Suprapubic skin (tissue), 4 donors: ENCODE results near the gene NPFF. TPM values are rescaled to one million over a fixed set of nuclear protein-coding genes. Genes with fewer than 3 reads are reported as not detected.
A peak's percentile ranks its signal among the peaks of the same experiment; 100 is the strongest.

Experiments
- DNase-seq, 2 donors: peaks; one replicate each; pipeline ENCODE4 v3.0.0-alpha.2; 2019; ENCODE audit warnings: low spot score in 2 of 2
- H3K27ac ChIP-seq: fragments of 200-600 bp; sonication (generic); one replicate; pipeline ENCODE4 v1.5.1; 2019
- H3K27me3 ChIP-seq: fragments of 200-600 bp; sonication (generic); one replicate; pipeline ENCODE4 v1.5.1; 2019
- H3K36me3 ChIP-seq: fragments of 200-600 bp; sonication (generic); one replicate; pipeline ENCODE4 v1.5.1; 2019
- H3K4me1 ChIP-seq: fragments of 200-600 bp; sonication (generic); one replicate; pipeline ENCODE4 v1.5.1; 2019
- H3K4me3 ChIP-seq: fragments of 200-600 bp; sonication (generic); one replicate; pipeline ENCODE4 v1.5.1; 2019; ENCODE audit warnings: mild to moderate bottlenecking
- H3K9me3 ChIP-seq: fragments of 200-600 bp; sonication (generic); one replicate; pipeline ENCODE4 v1.5.1; 2019
- EP300 ChIP-seq: sonication (generic); formaldehyde crosslinking; IDR thresholded peaks from one replicate; pipeline ENCODE4 v1.6.1; 2017; ENCODE audit warnings: antibody characterized with exemption
- POLR2A ChIP-seq, 2 donors: fragments of 450-650 bp; IDR thresholded peaks; one replicate each; pipeline ENCODE4 v1.6.1; 2017; ENCODE audit warnings: antibody characterized with exemption in 2 of 2, mild to moderate bottlenecking in 2 of 2, moderate library complexity in 2 of 2
- POLR2AphosphoS5 ChIP-seq, 3 donors: sonication (generic); formaldehyde crosslinking; IDR thresholded peaks; one replicate each; pipeline ENCODE4 v1.6.1; 2017; ENCODE audit warnings: antibody characterized with exemption in 3 of 3
- WGBS: methylation state at CpG from one replicate; pipeline ENCODE4 v1.1.5; 2018; 5-methylcytosine and 5-hydroxymethylcytosine counted together
- total RNA-seq, 4 donors: library from RNA; depleted of rRNA; stranded (reverse); fragments of >200 nt; gene quantifications; one replicate each; pipeline ENCODE4 v1.1.0, GENCODE V29; 2016
- TF ChIP-seq, protein P1 (sequence below), 2 donors: fragments of 200-600 bp in 1 of 2; fragments of 450-650 bp in 1 of 2; sonication (generic) in 1 of 2; IDR thresholded peaks; one replicate each; pipeline ENCODE4 v1.5.1; 2016 to 2019; ENCODE audit warnings: antibody characterized with exemption in 2 of 2, mild to moderate bottlenecking in 1 of 2, moderate library complexity in 1 of 2

Gene NPFF
- total RNA-seq, 4 donors from 2014 or later: not detected

- TF ChIP-seq POLR2A (IDR thresholded peaks at IDR 0.05) (no peak), POLR2AphosphoS5 (IDR thresholded peaks at IDR 0.05) (no peak), EP300 (no peak)
- TF ChIP-seq, protein P1, sequence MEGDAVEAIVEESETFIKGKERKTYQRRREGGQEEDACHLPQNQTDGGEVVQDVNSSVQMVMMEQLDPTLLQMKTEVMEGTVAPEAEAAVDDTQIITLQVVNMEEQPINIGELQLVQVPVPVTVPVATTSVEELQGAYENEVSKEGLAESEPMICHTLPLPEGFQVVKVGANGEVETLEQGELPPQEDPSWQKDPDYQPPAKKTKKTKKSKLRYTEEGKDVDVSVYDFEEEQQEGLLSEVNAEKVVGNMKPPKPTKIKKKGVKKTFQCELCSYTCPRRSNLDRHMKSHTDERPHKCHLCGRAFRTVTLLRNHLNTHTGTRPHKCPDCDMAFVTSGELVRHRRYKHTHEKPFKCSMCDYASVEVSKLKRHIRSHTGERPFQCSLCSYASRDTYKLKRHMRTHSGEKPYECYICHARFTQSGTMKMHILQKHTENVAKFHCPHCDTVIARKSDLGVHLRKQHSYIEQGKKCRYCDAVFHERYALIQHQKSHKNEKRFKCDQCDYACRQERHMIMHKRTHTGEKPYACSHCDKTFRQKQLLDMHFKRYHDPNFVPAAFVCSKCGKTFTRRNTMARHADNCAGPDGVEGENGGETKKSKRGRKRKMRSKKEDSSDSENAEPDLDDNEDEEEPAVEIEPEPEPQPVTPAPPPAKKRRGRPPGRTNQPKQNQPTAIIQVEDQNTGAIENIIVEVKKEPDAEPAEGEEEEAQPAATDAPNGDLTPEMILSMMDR (IDR thresholded peaks at IDR 0.05): no peak
- peak overlapping the region; percentile 99 for H3K27ac ChIP-seq
- 83% methylated on average over 2 of the region's 2 CpGs for WGBS
- no peaks in the 10 kb centered on the region for H3K9me3 ChIP-seq
- peaks cover 78% of the 10 kb centered on the region for H3K4me1 ChIP-seq
- no peak for DNase-seq
- H3K4me3 ChIP-seq: peak overlapping the region; percentile 72
- no peaks in the 10 kb centered on the region for H3K36me3 ChIP-seq
- H3K27me3 ChIP-seq: no peaks in the 10 kb centered on the region
Measured at GRCh38 chr12:53498235-53498630, 9.1 kb downstream of the NPFF start.

- TF ChIP-seq POLR2A (IDR thresholded peaks at IDR 0.05): no peak
- TF ChIP-seq POLR2AphosphoS5 (IDR thresholded peaks at IDR 0.05): no peak
- TF ChIP-seq, protein P1 (IDR thresholded peaks at IDR 0.05): no peak
- peak overlapping the region; percentile 60 for H3K27ac ChIP-seq
- no peak for DNase-seq
- H3K36me3 ChIP-seq: no peaks in the 10 kb centered on the region
- H3K9me3 ChIP-seq: no peaks in the 10 kb centered on the region
- peaks cover 79% of the 10 kb centered on the region for H3K4me1 ChIP-seq
- WGBS: 98% methylated on average over 3 of the region's 3 CpGs
- H3K4me3 ChIP-seq: no peak overlapping the region
- no peaks in the 10 kb centered on the region for H3K27me3 ChIP-seq
Measured at GRCh38 chr12:53497461-53497860, 9.8 kb downstream of the NPFF start.

GRCh38 chr12:53496752-53497032 is 10.6 kb downstream of the NPFF start:
- peak overlapping the region; percentile 60 for H3K27ac ChIP-seq
- WGBS: 81% methylated on average over 1 of the region's 1 CpG
- DNase-seq: no peak
- H3K36me3 ChIP-seq: no peaks in the 10 kb centered on the region
- no peaks in the 10 kb centered on the region for H3K27me3 ChIP-seq
- no peaks in the 10 kb centered on the region for H3K9me3 ChIP-seq
- no peak overlapping the region for H3K4me3 ChIP-seq
- H3K4me1 ChIP-seq: peaks cover 75% of the 10 kb centered on the region
- TF ChIP-seq POLR2A (IDR thresholded peaks at IDR 0.05) (no peak), POLR2AphosphoS5 (IDR thresholded peaks at IDR 0.05) (peak in 1 of 3 donors; percentile 11), EP300 (no peak)
- TF ChIP-seq, protein P1 (IDR thresholded peaks at IDR 0.05): no peak

DNA sequence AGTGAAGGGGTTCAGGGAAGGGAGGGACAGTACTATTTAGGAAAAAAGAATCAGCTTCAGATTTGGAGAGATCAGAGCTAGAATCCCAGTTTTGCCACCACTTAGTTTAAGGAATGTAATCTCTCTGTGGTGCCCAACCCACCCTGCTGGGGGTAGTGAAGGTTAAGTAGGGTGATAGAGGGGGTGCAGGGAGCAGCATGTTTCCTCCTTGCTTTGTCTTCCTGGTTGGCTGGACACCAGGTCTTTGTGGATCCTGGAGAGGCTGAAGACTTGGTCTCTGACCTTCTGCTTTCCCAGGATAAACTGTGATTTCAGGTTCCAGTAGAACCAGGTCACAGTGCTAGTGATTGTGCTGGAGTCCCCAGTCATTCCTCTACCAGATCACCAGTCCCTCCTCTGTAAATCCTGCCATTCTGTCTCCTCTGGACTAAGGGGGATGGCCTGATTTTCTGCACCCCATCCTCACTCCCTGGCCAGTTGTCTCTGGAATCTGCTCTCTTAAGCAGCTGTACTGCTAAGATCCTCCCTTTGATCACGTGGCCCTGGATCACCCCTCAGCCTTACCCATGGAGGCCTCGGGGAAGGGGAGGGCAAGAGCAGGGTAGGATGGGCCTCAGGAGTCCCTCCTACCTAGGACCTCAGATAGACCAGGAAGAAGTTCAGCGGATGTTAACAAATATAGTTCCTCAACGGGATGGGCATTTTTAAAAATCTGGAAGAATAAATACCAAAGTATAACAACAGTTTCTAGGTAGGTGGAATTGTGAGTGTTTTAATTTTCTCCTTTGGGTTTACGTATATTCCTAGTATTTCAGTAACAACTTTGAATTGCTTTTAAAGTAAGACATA is 11.2 kb downstream of the NPFF start:
- DNase-seq: peak in 1 of 2 donors; percentile 88
- Histone ChIP-seq H3K4me3 (no peak overlapping the region), H3K27ac (peak overlapping the region; percentile 60), H3K36me3 (no peaks in the 10 kb centered on the region), H3K4me1 (peaks cover 71% of the 10 kb centered on the region), H3K27me3 (no peaks in the 10 kb centered on the region), H3K9me3 (no peaks in the 10 kb centered on the region)
- no peak for TF ChIP-seq POLR2A (IDR thresholded peaks at IDR 0.05)
- TF ChIP-seq POLR2AphosphoS5 (IDR thresholded peaks at IDR 0.05): no peak
- no peak for TF ChIP-seq EP300
- TF ChIP-seq, protein P1 (IDR thresholded peaks at IDR 0.05): no peak
- 36% methylated on average over 5 of the region's 5 CpGs for WGBS

- Histone ChIP-seq H3K4me3 (peak overlapping the region; percentile 66), H3K27ac (peak overlapping the region; percentile 85), H3K4me1 (peaks cover 55% of the 10 kb centered on the region), H3K36me3 (no peaks in the 10 kb centered on the region), H3K9me3 (no peaks in the 10 kb centered on the region), H3K27me3 (no peaks in the 10 kb centered on the region)
- WGBS: 28% methylated on average over 11 of the region's 11 CpGs
- DNase-seq: peak in 1 of 2 donors; percentile 56
- TF ChIP-seq POLR2A (IDR thresholded peaks at IDR 0.05) (no peak), POLR2AphosphoS5 (IDR thresholded peaks at IDR 0.05) (no peak), EP300 (no peak)
- TF ChIP-seq, protein P1 (IDR thresholded peaks at IDR 0.05): no peak
Measured at GRCh38 chr12:53493610-53494391, 13.5 kb downstream of the NPFF start.
